H1 (cell line): ENCODE results near the gene TMEM204. TPM values are rescaled to one million over a fixed set of nuclear protein-coding genes. Genes with fewer than 3 reads are reported as not detected.

Source experiments
- ASH2L ChIP-seq: fragments of 200-600, 300-600 bp; sonication (generic); IDR thresholded peaks from one replicate; pipeline ENCODE4 v1.7.1; 2017; ENCODE audit warnings: low read length
- CBX5 ChIP-seq: fragments of 300-800, 300-1000 bp; sonication (generic); IDR thresholded peaks from 2 replicates; pipeline ENCODE4 v1.7.1; 2016; ENCODE audit warnings: antibody characterized with exemption, low read length, low read depth
- CHD2 ChIP-seq: IDR thresholded peaks from 2 replicates; pipeline ENCODE4 v1.6.1; 2012; ENCODE audit warnings: low read length, improper control_type of control experiment
- CREB1 ChIP-seq: IDR thresholded peaks from 2 replicates; pipeline ENCODE4 v1.6.1; 2012; ENCODE audit warnings: inconsistent platforms
- KDM1A ChIP-seq: fragments of 200-600, 300-600 bp; sonication (generic); IDR thresholded peaks from 2 replicates; pipeline ENCODE4 v1.7.1; 2016; ENCODE audit warnings: mild to moderate bottlenecking, low read length, borderline replicate concordance
- KDM5A ChIP-seq: fragments of 200-600 bp; IDR thresholded peaks from 2 replicates; pipeline ENCODE4 v1.7.1; 2012; ENCODE audit warnings: mild to moderate bottlenecking, low read length, inconsistent platforms, mixed read lengths
- POLR2A ChIP-seq, 2 experiments: IDR thresholded peaks; 1 replicate in 1 of 2; 2 replicates in 1 of 2; pipeline ENCODE4 v1.6.1; 2011; ENCODE audit warnings: low read depth in 2 of 2, low read length in 2 of 2, mild to moderate bottlenecking in 2 of 2; ENCODE audit errors: control extremely low read depth in 1 of 2
- SIN3A ChIP-seq, 2 experiments: IDR thresholded peaks in 1 of 2; conservative IDR thresholded peaks in 1 of 2; 2 replicates each; pipeline ENCODE4 v1.6.1; 2011 to 2012; ENCODE audit warnings: low read length in 2 of 2, improper control_type of control experiment in 1 of 2, low read depth in 1 of 2, mild to moderate bottlenecking in 1 of 2
- SIX5 ChIP-seq: IDR thresholded peaks from 2 replicates; pipeline ENCODE4 v1.6.1; 2011; ENCODE audit warnings: mild to moderate bottlenecking, low read depth, low read length
- TBP ChIP-seq: IDR thresholded peaks from 2 replicates; pipeline ENCODE4 v1.6.1; 2011; ENCODE audit warnings: low read depth, low read length, improper control_type of control experiment
- TCF12 ChIP-seq: IDR thresholded peaks from 2 replicates; pipeline ENCODE4 v1.6.1; 2011; ENCODE audit warnings: low read depth, mild to moderate bottlenecking, low read length
- ZNF274 ChIP-seq: IDR thresholded peaks from 2 replicates; pipeline ENCODE4 v1.7.0; 2012; ENCODE audit warnings: low read length, borderline replicate concordance; ENCODE audit errors: extremely low read depth
- polyA plus RNA-seq, 7 experiments: library from polyadenylated mRNA; depleted of rRNA in 3 of 7; stranded (reverse) in 5 of 7; unstranded in 2 of 7; fragments of >200 nt in 5 of 7; fragments of 200-250 nt in 2 of 7; gene quantifications; 1 replicate in 5 of 7; 2 replicates in 1 of 7; 4 replicates in 1 of 7; pipeline versions ENCODE4 v1.2.1 to v1.2.3, GENCODE V29; 2011 to 2013; ENCODE audit warnings: missing spikeins in 2 of 7, mixed read lengths in 2 of 7
- total RNA-seq: library from RNA; stranded (reverse); fragmentation: NEBNext Ultra II Directional; extraction: Animal tissue kit (Norgen Biotek cat#: 25700); gene quantifications from 2 replicates; pipeline ENCODE4 v1.2.1, GENCODE V29; 2021
- TF ChIP-seq, protein P1 (sequence below): fragments of 300-600 bp; sonication (generic); IDR thresholded peaks from 2 replicates; pipeline ENCODE4 v1.7.1; 2012; ENCODE audit warnings: low read length, moderate library complexity, mild to moderate bottlenecking, inconsistent platforms; ENCODE audit not compliant: insufficient replicate concordance

Gene TMEM204
- total and polyA plus RNA-seq, 2 of the 8 experiments (the other 6 are each of a cell fraction or from before 2014, with no cell fraction given): not detected

DNA sequence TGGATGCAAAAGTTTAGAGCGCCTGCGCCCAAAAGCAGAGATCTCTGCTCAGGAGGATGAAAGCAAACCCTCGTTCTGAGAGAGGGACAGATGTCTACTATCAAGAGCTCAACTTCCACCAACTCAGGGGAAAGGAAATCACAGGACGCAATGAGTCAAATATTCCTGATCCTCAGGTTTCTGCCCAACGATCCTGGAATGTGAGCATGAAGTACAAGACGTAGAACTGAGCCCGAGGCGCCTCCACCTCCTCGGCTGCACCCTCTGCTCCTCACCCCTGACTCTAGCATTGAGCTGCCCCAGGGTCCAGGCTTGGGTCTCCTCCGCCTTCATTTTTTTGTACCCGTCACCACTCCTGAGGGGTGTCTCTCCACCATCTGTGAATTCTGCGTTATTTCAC, 63.0 kb downstream of the TMEM204 start (continued):
- TF ChIP-seq, protein P1, sequence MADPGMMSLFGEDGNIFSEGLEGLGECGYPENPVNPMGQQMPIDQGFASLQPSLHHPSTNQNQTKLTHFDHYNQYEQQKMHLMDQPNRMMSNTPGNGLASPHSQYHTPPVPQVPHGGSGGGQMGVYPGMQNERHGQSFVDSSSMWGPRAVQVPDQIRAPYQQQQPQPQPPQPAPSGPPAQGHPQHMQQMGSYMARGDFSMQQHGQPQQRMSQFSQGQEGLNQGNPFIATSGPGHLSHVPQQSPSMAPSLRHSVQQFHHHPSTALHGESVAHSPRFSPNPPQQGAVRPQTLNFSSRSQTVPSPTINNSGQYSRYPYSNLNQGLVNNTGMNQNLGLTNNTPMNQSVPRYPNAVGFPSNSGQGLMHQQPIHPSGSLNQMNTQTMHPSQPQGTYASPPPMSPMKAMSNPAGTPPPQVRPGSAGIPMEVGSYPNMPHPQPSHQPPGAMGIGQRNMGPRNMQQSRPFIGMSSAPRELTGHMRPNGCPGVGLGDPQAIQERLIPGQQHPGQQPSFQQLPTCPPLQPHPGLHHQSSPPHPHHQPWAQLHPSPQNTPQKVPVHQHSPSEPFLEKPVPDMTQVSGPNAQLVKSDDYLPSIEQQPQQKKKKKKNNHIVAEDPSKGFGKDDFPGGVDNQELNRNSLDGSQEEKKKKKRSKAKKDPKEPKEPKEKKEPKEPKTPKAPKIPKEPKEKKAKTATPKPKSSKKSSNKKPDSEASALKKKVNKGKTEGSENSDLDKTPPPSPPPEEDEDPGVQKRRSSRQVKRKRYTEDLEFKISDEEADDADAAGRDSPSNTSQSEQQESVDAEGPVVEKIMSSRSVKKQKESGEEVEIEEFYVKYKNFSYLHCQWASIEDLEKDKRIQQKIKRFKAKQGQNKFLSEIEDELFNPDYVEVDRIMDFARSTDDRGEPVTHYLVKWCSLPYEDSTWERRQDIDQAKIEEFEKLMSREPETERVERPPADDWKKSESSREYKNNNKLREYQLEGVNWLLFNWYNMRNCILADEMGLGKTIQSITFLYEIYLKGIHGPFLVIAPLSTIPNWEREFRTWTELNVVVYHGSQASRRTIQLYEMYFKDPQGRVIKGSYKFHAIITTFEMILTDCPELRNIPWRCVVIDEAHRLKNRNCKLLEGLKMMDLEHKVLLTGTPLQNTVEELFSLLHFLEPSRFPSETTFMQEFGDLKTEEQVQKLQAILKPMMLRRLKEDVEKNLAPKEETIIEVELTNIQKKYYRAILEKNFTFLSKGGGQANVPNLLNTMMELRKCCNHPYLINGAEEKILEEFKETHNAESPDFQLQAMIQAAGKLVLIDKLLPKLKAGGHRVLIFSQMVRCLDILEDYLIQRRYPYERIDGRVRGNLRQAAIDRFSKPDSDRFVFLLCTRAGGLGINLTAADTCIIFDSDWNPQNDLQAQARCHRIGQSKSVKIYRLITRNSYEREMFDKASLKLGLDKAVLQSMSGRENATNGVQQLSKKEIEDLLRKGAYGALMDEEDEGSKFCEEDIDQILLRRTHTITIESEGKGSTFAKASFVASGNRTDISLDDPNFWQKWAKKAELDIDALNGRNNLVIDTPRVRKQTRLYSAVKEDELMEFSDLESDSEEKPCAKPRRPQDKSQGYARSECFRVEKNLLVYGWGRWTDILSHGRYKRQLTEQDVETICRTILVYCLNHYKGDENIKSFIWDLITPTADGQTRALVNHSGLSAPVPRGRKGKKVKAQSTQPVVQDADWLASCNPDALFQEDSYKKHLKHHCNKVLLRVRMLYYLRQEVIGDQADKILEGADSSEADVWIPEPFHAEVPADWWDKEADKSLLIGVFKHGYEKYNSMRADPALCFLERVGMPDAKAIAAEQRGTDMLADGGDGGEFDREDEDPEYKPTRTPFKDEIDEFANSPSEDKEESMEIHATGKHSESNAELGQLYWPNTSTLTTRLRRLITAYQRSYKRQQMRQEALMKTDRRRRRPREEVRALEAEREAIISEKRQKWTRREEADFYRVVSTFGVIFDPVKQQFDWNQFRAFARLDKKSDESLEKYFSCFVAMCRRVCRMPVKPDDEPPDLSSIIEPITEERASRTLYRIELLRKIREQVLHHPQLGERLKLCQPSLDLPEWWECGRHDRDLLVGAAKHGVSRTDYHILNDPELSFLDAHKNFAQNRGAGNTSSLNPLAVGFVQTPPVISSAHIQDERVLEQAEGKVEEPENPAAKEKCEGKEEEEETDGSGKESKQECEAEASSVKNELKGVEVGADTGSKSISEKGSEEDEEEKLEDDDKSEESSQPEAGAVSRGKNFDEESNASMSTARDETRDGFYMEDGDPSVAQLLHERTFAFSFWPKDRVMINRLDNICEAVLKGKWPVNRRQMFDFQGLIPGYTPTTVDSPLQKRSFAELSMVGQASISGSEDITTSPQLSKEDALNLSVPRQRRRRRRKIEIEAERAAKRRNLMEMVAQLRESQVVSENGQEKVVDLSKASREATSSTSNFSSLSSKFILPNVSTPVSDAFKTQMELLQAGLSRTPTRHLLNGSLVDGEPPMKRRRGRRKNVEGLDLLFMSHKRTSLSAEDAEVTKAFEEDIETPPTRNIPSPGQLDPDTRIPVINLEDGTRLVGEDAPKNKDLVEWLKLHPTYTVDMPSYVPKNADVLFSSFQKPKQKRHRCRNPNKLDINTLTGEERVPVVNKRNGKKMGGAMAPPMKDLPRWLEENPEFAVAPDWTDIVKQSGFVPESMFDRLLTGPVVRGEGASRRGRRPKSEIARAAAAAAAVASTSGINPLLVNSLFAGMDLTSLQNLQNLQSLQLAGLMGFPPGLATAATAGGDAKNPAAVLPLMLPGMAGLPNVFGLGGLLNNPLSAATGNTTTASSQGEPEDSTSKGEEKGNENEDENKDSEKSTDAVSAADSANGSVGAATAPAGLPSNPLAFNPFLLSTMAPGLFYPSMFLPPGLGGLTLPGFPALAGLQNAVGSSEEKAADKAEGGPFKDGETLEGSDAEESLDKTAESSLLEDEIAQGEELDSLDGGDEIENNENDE: no peak
- TF ChIP-seq ZNF274 (no peak), KDM1A (no peak), SIX5 (no peak), CHD2 (no peak), TBP (no peak), POLR2A (IDR thresholded peaks at IDR 0.05; ENCODE audit: control extremely low read depth in 1 of 2, low read depth in 2 of 2, low read length in 2 of 2) (no peak), SIN3A (conservative IDR thresholded peaks at IDR 0.05 in 1 of 2, IDR thresholded peaks at IDR 0.05 in 1 of 2; ENCODE audit: low read depth in 1 of 2, low read length in 2 of 2) (no peak), CBX5 (no peak), CREB1 (no peak), TCF12 (no peak), ASH2L (no peak), KDM5A (no peak)
- TF ChIP-seq, all 59 proteins: peak for 0
